Loucy (cell line): Measurements from ENCODE around the gene BAD.

ENCODE experiments used
- H2AFZ ChIP-seq: fragments of 200-600 bp; sonication (generic); 2 replicates; pipeline ENCODE4 v1.6.0; 2016; ENCODE audit warnings: antibody characterized with exemption, mild to moderate bottlenecking, low read length, moderate library complexity
- H3F3A ChIP-seq: fragments of 200-600 bp; 2 replicates; pipeline ENCODE4 v1.6.0; 2016; ENCODE audit warnings: antibody characterized with exemption, low read depth, mild to moderate bottlenecking
- H3K27me3 ChIP-seq: fragments of 200-600 bp; sonication (generic); 2 replicates; pipeline ENCODE4 v1.6.1; 2014; ENCODE audit warnings: low read length, mild to moderate bottlenecking; ENCODE audit not compliant: insufficient read depth, poor library complexity, severe bottlenecking
- H3K36me3 ChIP-seq: fragments of 200-600 bp; sonication (generic); 2 replicates; pipeline ENCODE4 v1.6.1; 2016; ENCODE audit warnings: low read length; ENCODE audit not compliant: insufficient read depth
- H3K4me1 ChIP-seq: fragments of 200-600 bp; sonication (generic); 2 replicates; pipeline ENCODE4 v1.5.1; 2014; ENCODE audit warnings: low read length, mild to moderate bottlenecking; ENCODE audit not compliant: insufficient read depth, poor library complexity, severe bottlenecking
- H3K4me2 ChIP-seq: fragments of 200-600 bp; sonication (generic); 2 replicates; pipeline ENCODE4 v1.6.0; 2014; ENCODE audit warnings: antibody characterized with exemption, low read length, low read depth, mild to moderate bottlenecking; ENCODE audit not compliant: poor library complexity, severe bottlenecking
- H3K4me3 ChIP-seq: fragments of 200-600 bp; sonication (generic); 2 replicates; pipeline ENCODE4 v1.5.1; 2014; ENCODE audit warnings: low read length, mild to moderate bottlenecking, mixed read lengths; ENCODE audit not compliant: poor library complexity, severe bottlenecking
- H3K79me2 ChIP-seq: fragments of 200-600 bp; sonication (generic); 2 replicates; pipeline ENCODE4 v1.6.1; 2014; ENCODE audit warnings: low read length; ENCODE audit not compliant: insufficient read depth
- H3K9ac ChIP-seq: fragments of 200-600 bp; sonication (generic); 2 replicates; pipeline ENCODE4 v1.6.0; 2014; ENCODE audit warnings: mild to moderate bottlenecking, low read depth, low read length, moderate library complexity; ENCODE audit not compliant: poor library complexity, severe bottlenecking
- H3K9me2 ChIP-seq: fragments of 200-600 bp; sonication (generic); replicated peaks from 2 replicates; pipeline ENCODE4 v1.6.1; 2016; ENCODE audit warnings: low read depth, low read length, mixed read lengths
- H3K9me3 ChIP-seq: fragments of 200-600 bp; sonication (generic); 2 replicates; pipeline ENCODE4 v1.6.1; 2014; ENCODE audit warnings: mild to moderate bottlenecking, antibody characterized with exemption, low read length, low read depth; ENCODE audit not compliant: insufficient read depth
- H4K20me1 ChIP-seq: fragments of 200-600 bp; sonication (generic); 2 replicates; pipeline ENCODE4 v1.6.0; 2014; ENCODE audit warnings: antibody characterized with exemption, low read length, mild to moderate bottlenecking; ENCODE audit not compliant: insufficient read depth, poor library complexity, severe bottlenecking
- CTCF ChIP-seq: fragments of 200-600 bp; sonication (generic); conservative IDR thresholded peaks from 2 replicates; pipeline ENCODE4 v1.5.1; 2014; ENCODE audit warnings: mild to moderate bottlenecking, antibody characterized with exemption, low read length
- EZH2phosphoT487 ChIP-seq: fragments of 200-600 bp; IDR thresholded peaks from 2 replicates; pipeline ENCODE4 v1.6.1; 2018; ENCODE audit warnings: antibody characterized with exemption, mild to moderate bottlenecking, moderate library complexity, borderline replicate concordance

BAD gene

DNA sequence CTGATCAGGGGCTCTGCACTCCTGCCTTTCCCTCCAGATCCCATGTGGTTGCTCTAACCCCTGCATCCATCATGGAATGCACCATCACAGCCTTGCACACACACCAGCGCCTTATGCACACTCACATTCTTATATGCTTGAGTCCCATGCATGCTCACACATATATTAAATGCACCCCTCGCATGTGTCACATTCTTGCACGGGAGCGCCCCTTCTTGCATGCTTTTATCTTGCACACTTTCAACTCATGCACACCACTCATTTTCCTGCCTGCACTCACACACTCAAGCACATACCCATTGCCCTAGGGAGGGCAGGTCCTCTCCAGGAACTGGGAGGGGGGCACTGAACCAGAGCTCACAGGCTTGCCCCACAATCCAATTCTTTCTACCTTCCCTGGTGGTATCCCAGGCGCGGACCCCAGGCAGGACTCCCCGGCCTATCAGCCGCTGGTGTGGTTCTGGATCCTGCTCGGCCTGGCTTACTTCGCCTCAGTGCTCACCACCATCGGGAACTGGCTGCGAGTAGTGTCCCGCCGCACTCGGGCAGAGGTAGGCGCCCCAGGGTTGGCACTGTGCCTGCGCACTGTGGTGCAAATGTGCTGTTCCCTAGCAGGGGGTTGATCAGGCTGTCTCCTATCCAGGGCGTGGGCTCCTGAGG lies 13.4 kb upstream of the BAD start:
- Histone ChIP-seq H2AFZ (no peak overlapping the region), H3K4me1 (peaks cover 6% of the 10 kb centered on the region), H3K4me3 (no peak overlapping the region), H3K4me2 (no peak overlapping the region), H3K79me2 (no peaks in the 10 kb centered on the region), H4K20me1 (no peaks in the 10 kb centered on the region), H3F3A (no peaks in the 10 kb centered on the region), H3K9me2 (no peaks in the 10 kb centered on the region), H3K9me3 (no peaks in the 10 kb centered on the region), H3K36me3 (no peaks in the 10 kb centered on the region), H3K27me3 (peaks cover 5% of the 10 kb centered on the region), H3K9ac (no peak overlapping the region)
- no peak for TF ChIP-seq CTCF
- TF ChIP-seq EZH2phosphoT487 = no peak

- Histone ChIP-seq H3F3A (no peaks in the 10 kb centered on the region), H3K9me2 (no peaks in the 10 kb centered on the region), H3K4me2 (no peak overlapping the region), H3K4me3 (no peak overlapping the region), H3K9ac (no peak overlapping the region), H3K9me3 (no peaks in the 10 kb centered on the region), H4K20me1 (no peaks in the 10 kb centered on the region), H3K4me1 (peaks cover 6% of the 10 kb centered on the region), H3K36me3 (no peaks in the 10 kb centered on the region), H3K27me3 (peaks cover 5% of the 10 kb centered on the region), H3K79me2 (no peaks in the 10 kb centered on the region), H2AFZ (no peak overlapping the region)
- no peak for TF ChIP-seq EZH2phosphoT487
Measured at GRCh38 chr11:64296830-64297698, 12.6 kb upstream of the BAD start.

GRCh38 chr11:64296236-64296635 lies 11.8 kb upstream of the BAD start:
- TF ChIP-seq CTCF (no peak), EZH2phosphoT487 (no peak)
- no peaks in the 10 kb centered on the region for H3K79me2 ChIP-seq
- H3K36me3 ChIP-seq = no peaks in the 10 kb centered on the region
- H3K27me3 ChIP-seq = peaks cover 5% of the 10 kb centered on the region
- no peak overlapping the region for H3K4me3 ChIP-seq
- no peaks in the 10 kb centered on the region for H3K9me2 ChIP-seq
- H3K4me2 ChIP-seq = no peak overlapping the region
- no peak overlapping the region for H3K9ac ChIP-seq
- H3F3A ChIP-seq = no peaks in the 10 kb centered on the region
- no peaks in the 10 kb centered on the region for H3K9me3 ChIP-seq
- no peaks in the 10 kb centered on the region for H4K20me1 ChIP-seq
- no peak overlapping the region for H2AFZ ChIP-seq
- H3K4me1 ChIP-seq = peaks cover 6% of the 10 kb centered on the region
